HL-60 (cell line): Measurements from ENCODE around the gene CXCL6.

Experiments
- DNase-seq, 2 experiments: peaks; one replicate each; pipeline ENCODE4 v3.0.0-alpha.2; 2010 to 2020; ENCODE audit warnings: low read depth in 1 of 2, low spot score in 1 of 2
- H3K27ac ChIP-seq: fragments of 250-450 bp; sonication (Bioruptor Pico); replicated peaks from 2 replicates; pipeline ENCODE4 v1.5.1; 2020; ENCODE audit warnings: mild to moderate bottlenecking, moderate library complexity
- H3K27me3 ChIP-seq: fragments of 250-450 bp; sonication (Bioruptor Pico); 2 replicates; pipeline ENCODE4 v1.5.1; 2021; ENCODE audit warnings: mild to moderate bottlenecking, moderate library complexity; ENCODE audit not compliant: insufficient read depth, poor library complexity, severe bottlenecking
- H3K4me3 ChIP-seq: replicated peaks from 2 replicates; pipeline ENCODE4 v1.5.1; 2011; ENCODE audit warnings: mild to moderate bottlenecking, control low read depth, low read length; ENCODE audit not compliant: insufficient read depth
- GABPA ChIP-seq: IDR thresholded peaks from 2 replicates; pipeline ENCODE4 v1.6.1; 2012; ENCODE audit warnings: low read depth
- POLR2AphosphoS5 ChIP-seq: IDR thresholded peaks from 2 replicates; pipeline ENCODE4 v1.6.1; 2012; ENCODE audit warnings: low read depth
- REST ChIP-seq: IDR thresholded peaks from 2 replicates; pipeline ENCODE4 v1.6.1; 2012; ENCODE audit warnings: low read depth; ENCODE audit not compliant: insufficient replicate concordance
- SPI1 ChIP-seq: IDR thresholded peaks from 2 replicates; pipeline ENCODE4 v1.6.1; 2012; ENCODE audit warnings: low read depth, mild to moderate bottlenecking, borderline replicate concordance
- TF ChIP-seq, protein P1 (sequence below): IDR thresholded peaks from one replicate; pipeline ENCODE4 v1.5.1; 2011; ENCODE audit warnings: low read length, control low read depth, inconsistent platforms; ENCODE audit not compliant: insufficient read depth

The CXCL6 gene

GRCh38 chr4:73839715-73840114 is 3.2 kb downstream of the CXCL6 start:
- no peak for DNase-seq
- no peak overlapping the region for H3K27ac ChIP-seq
- TF ChIP-seq POLR2AphosphoS5 (no peak), GABPA (no peak), REST (no peak), SPI1 (no peak)
- TF ChIP-seq, protein P1, sequence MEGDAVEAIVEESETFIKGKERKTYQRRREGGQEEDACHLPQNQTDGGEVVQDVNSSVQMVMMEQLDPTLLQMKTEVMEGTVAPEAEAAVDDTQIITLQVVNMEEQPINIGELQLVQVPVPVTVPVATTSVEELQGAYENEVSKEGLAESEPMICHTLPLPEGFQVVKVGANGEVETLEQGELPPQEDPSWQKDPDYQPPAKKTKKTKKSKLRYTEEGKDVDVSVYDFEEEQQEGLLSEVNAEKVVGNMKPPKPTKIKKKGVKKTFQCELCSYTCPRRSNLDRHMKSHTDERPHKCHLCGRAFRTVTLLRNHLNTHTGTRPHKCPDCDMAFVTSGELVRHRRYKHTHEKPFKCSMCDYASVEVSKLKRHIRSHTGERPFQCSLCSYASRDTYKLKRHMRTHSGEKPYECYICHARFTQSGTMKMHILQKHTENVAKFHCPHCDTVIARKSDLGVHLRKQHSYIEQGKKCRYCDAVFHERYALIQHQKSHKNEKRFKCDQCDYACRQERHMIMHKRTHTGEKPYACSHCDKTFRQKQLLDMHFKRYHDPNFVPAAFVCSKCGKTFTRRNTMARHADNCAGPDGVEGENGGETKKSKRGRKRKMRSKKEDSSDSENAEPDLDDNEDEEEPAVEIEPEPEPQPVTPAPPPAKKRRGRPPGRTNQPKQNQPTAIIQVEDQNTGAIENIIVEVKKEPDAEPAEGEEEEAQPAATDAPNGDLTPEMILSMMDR = no peak
- no peak overlapping the region for H3K4me3 ChIP-seq
- H3K27me3 ChIP-seq = no peaks in the 10 kb centered on the region

GRCh38 chr4:73841243-73841925 is 4.9 kb downstream of the CXCL6 start:
- no peak overlapping the region for H3K27ac ChIP-seq
- no peak for DNase-seq
- no peaks in the 10 kb centered on the region for H3K27me3 ChIP-seq
- no peak overlapping the region for H3K4me3 ChIP-seq
- TF ChIP-seq SPI1 = no peak
- TF ChIP-seq, protein P1 = no peak
- TF ChIP-seq GABPA = no peak
- no peak for TF ChIP-seq REST
- TF ChIP-seq POLR2AphosphoS5 = no peak

- H3K27me3 ChIP-seq = no peaks in the 10 kb centered on the region
- H3K4me3 ChIP-seq = no peak overlapping the region
- H3K27ac ChIP-seq = no peak overlapping the region
- no peak for TF ChIP-seq REST
- no peak for DNase-seq
Measured at GRCh38 chr4:73842696-73843095, 6.2 kb downstream of the CXCL6 start.

DNA sequence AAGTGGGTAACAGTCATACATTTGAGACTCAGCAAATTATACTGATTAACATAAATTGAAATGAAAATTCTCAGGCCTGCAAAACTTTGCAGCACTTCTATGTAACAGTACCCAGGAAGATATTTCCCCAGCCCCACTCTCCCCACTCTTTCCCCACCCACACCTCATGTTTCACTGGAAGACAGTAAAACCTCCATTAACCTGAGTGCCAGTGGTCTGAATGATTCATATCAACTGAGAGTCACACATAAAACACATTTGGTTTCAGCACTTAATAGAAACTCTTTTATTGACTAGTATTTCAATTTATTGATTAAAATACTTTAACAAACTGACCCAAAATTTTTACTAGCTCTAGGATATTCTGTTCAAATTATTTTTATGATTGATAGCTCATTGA is 6.9 kb downstream of the CXCL6 start:
- Histone ChIP-seq H3K4me3 (no peak overlapping the region), H3K27me3 (no peaks in the 10 kb centered on the region), H3K27ac (peak overlapping the region; percentile 60; the same call in 1 of the 2 replicates)
- no peak for DNase-seq
- TF ChIP-seq GABPA (no peak), SPI1 (no peak), REST (no peak), POLR2AphosphoS5 (no peak)
- TF ChIP-seq, protein P1 = no peak
